ENCODE measurements around the gene HCN3.

- TF ChIP-seq POLR2A (IDR thresholded peaks at IDR 0.05) (no peak), CTCF (IDR thresholded peaks at IDR 0.05) (no peak)
Observed at GRCh38 chr1:155242805-155243358, 34.4 kb upstream of the HCN3 start.
